ENCODE results near the gene SLC66A1.

SLC66A1 gene

DNA sequence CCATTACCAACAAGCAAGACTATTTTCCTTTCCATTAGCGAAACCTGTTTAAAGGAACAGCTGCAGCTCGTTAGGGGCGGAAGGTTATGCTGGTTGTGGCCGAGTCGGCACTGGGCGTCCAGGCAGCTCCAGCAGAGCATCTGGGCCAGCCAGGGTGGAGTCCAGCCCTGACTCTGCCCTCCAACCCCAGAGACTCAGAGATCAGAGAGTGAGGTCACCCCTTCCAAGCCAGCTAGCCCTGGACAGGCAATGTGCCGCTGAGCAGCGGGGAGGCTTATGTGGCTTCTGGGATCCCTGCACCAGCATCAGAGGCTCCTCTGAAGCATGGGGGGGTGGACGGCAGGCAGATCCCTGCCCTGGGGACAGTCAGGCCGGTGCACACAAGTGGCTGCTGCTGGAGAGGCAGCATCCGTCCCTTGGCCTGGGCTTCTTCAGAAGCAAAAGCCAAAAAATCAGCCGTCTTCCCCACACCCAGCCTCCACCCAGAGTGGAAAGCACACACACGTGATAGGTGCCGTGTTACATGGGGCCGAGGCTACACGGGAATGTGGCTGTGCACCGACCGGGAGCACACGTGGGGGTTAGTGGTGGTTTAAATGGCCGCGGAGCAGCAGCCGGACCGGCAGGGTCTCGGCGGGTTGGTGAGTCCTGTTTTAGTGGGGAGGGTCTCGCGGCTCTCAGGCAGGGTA, 30.1 kb downstream of the SLC66A1 start:
- Histone ChIP-seq H3K27me3 (ENCODE audit: control insufficient read depth in 2 of 2, insufficient read depth in 2 of 2, low read length in 2 of 2) (no peaks in the 10 kb centered on the region), H3K9me3 (ENCODE audit: control insufficient read depth in 2 of 2, low read length in 2 of 2) (no peaks in the 10 kb centered on the region), H3K36me3 (ENCODE audit: control insufficient read depth in 2 of 2, insufficient read depth in 2 of 2, low read length in 2 of 2) (peaks cover 38 to 59% of the 10 kb centered on the region in 2 donors), H3K4me1 (ENCODE audit: control insufficient read depth in 2 of 2, insufficient read depth in 2 of 2, low read length in 2 of 2) (peaks cover 0 to 3% of the 10 kb centered on the region in 2 donors), H3K4me3 (ENCODE audit: low read length in 2 of 2) (no peak overlapping the region), H3K27ac (ENCODE audit: low read depth in 2 of 2, low read length in 2 of 2) (no peak overlapping the region), H3K9ac (ENCODE audit: low read depth in 1 of 2, low read length in 2 of 2) (no peak overlapping the region)

GRCh38 chr1:19342894-19343616, 30.9 kb downstream of the SLC66A1 start:
- Histone ChIP-seq H3K9ac (ENCODE audit: low read depth in 1 of 2, low read length in 2 of 2) (no peak overlapping the region), H3K9me3 (ENCODE audit: control insufficient read depth in 2 of 2, low read length in 2 of 2) (no peaks in the 10 kb centered on the region), H3K4me3 (ENCODE audit: low read length in 2 of 2) (no peak overlapping the region), H3K4me1 (ENCODE audit: control insufficient read depth in 2 of 2, insufficient read depth in 2 of 2, low read length in 2 of 2) (peaks cover 0 to 3% of the 10 kb centered on the region in 2 donors), H3K27me3 (ENCODE audit: control insufficient read depth in 2 of 2, insufficient read depth in 2 of 2, low read length in 2 of 2) (no peaks in the 10 kb centered on the region), H3K36me3 (ENCODE audit: control insufficient read depth in 2 of 2, insufficient read depth in 2 of 2, low read length in 2 of 2) (peaks cover 41 to 62% of the 10 kb centered on the region in 2 donors), H3K27ac (ENCODE audit: low read depth in 2 of 2, low read length in 2 of 2) (no peak overlapping the region)

- Histone ChIP-seq H3K9ac (ENCODE audit: low read depth in 1 of 2, low read length in 2 of 2) (no peak overlapping the region), H3K36me3 (ENCODE audit: control insufficient read depth in 2 of 2, insufficient read depth in 2 of 2, low read length in 2 of 2) (peaks cover 39 to 60% of the 10 kb centered on the region in 2 donors), H3K9me3 (ENCODE audit: control insufficient read depth in 2 of 2, low read length in 2 of 2) (no peaks in the 10 kb centered on the region), H3K4me1 (ENCODE audit: control insufficient read depth in 2 of 2, insufficient read depth in 2 of 2, low read length in 2 of 2) (peaks cover 0 to 3% of the 10 kb centered on the region in 2 donors), H3K4me3 (ENCODE audit: low read length in 2 of 2) (no peak overlapping the region), H3K27ac (ENCODE audit: low read depth in 2 of 2, low read length in 2 of 2) (no peak overlapping the region), H3K27me3 (ENCODE audit: control insufficient read depth in 2 of 2, insufficient read depth in 2 of 2, low read length in 2 of 2) (no peaks in the 10 kb centered on the region)
Observed at GRCh38 chr1:19343617-19344350, 31.7 kb downstream of the SLC66A1 start.

- Histone ChIP-seq H3K36me3 (ENCODE audit: control insufficient read depth in 2 of 2, insufficient read depth in 2 of 2, low read length in 2 of 2) (peaks cover 42 to 61% of the 10 kb centered on the region in 2 donors), H3K27me3 (ENCODE audit: control insufficient read depth in 2 of 2, insufficient read depth in 2 of 2, low read length in 2 of 2) (no peaks in the 10 kb centered on the region), H3K4me1 (ENCODE audit: control insufficient read depth in 2 of 2, insufficient read depth in 2 of 2, low read length in 2 of 2) (peaks cover 0 to 4% of the 10 kb centered on the region in 2 donors), H3K27ac (ENCODE audit: low read depth in 2 of 2, low read length in 2 of 2) (no peak overlapping the region), H3K4me3 (ENCODE audit: low read length in 2 of 2) (no peak overlapping the region), H3K9me3 (ENCODE audit: control insufficient read depth in 2 of 2, low read length in 2 of 2) (no peaks in the 10 kb centered on the region), H3K9ac (ENCODE audit: low read depth in 1 of 2, low read length in 2 of 2) (no peak overlapping the region)
Observed at GRCh38 chr1:19344372-19344810, 32.3 kb downstream of the SLC66A1 start.

DNA sequence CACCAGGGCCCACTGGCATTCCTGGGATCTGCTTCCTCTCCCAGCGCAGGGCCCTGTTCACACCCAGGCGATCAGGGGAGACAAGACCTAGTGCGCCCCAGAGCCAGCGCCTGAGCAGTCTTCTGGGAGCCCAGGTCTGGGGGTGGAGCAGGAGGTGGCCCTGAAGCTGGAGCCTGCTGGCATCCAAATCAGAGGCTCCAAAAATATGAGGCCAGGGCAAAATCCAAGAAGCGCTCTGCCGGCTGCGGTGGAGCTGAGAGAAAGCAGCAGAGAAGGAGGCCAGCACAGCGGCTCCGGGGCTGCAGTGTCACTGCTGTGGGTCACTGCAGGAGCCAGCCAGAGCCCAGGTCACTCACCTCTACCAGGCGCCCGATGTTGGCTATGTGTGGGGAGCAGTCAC, 32.7 kb downstream of the SLC66A1 start:
- no peak overlapping the region for H3K27ac ChIP-seq (ENCODE audit: low read depth in 2 of 2, low read length in 2 of 2)
- no peaks in the 10 kb centered on the region for H3K27me3 ChIP-seq (ENCODE audit: control insufficient read depth in 2 of 2, insufficient read depth in 2 of 2, low read length in 2 of 2)
- no peaks in the 10 kb centered on the region for H3K9me3 ChIP-seq (ENCODE audit: control insufficient read depth in 2 of 2, low read length in 2 of 2)
- H3K4me3 ChIP-seq (ENCODE audit: low read length in 2 of 2) = no peak overlapping the region
- H3K4me1 ChIP-seq (ENCODE audit: control insufficient read depth in 2 of 2, insufficient read depth in 2 of 2, low read length in 2 of 2) = peaks cover 0 to 5% of the 10 kb centered on the region in 2 donors
- peaks cover 42 to 61% of the 10 kb centered on the region in 2 donors for H3K36me3 ChIP-seq (ENCODE audit: control insufficient read depth in 2 of 2, insufficient read depth in 2 of 2, low read length in 2 of 2)
- no peak overlapping the region for H3K9ac ChIP-seq (ENCODE audit: low read depth in 1 of 2, low read length in 2 of 2)

- Histone ChIP-seq H3K9ac (ENCODE audit: low read depth in 1 of 2, low read length in 2 of 2) (no peak overlapping the region), H3K27ac (ENCODE audit: low read depth in 2 of 2, low read length in 2 of 2) (no peak overlapping the region), H3K36me3 (ENCODE audit: control insufficient read depth in 2 of 2, insufficient read depth in 2 of 2, low read length in 2 of 2) (peaks cover 43 to 61% of the 10 kb centered on the region in 2 donors)
Observed at GRCh38 chr1:19345391-19345790, 33.3 kb downstream of the SLC66A1 start.

GRCh38 chr1:19346026-19346425, 33.9 kb downstream of the SLC66A1 start:
- Histone ChIP-seq H3K27ac (ENCODE audit: low read depth in 2 of 2, low read length in 2 of 2) (no peak overlapping the region), H3K27me3 (ENCODE audit: control insufficient read depth in 2 of 2, insufficient read depth in 2 of 2, low read length in 2 of 2) (no peaks in the 10 kb centered on the region), H3K9me3 (ENCODE audit: control insufficient read depth in 2 of 2, low read length in 2 of 2) (no peaks in the 10 kb centered on the region), H3K4me1 (ENCODE audit: control insufficient read depth in 2 of 2, insufficient read depth in 2 of 2, low read length in 2 of 2) (peaks cover 0 to 5% of the 10 kb centered on the region in 2 donors), H3K9ac (ENCODE audit: low read depth in 1 of 2, low read length in 2 of 2) (no peak overlapping the region), H3K4me3 (ENCODE audit: low read length in 2 of 2) (no peak overlapping the region), H3K36me3 (ENCODE audit: control insufficient read depth in 2 of 2, insufficient read depth in 2 of 2, low read length in 2 of 2) (peaks cover 43 to 58% of the 10 kb centered on the region in 2 donors)

More at GRCh38 chr1:19345391-19345790, 33.3 kb downstream of the SLC66A1 start:
- Histone ChIP-seq H3K4me3 (ENCODE audit: low read length in 2 of 2) (no peak overlapping the region), H3K4me1 (ENCODE audit: control insufficient read depth in 2 of 2, insufficient read depth in 2 of 2, low read length in 2 of 2) (peaks cover 0 to 5% of the 10 kb centered on the region in 2 donors), H3K9me3 (ENCODE audit: control insufficient read depth in 2 of 2, low read length in 2 of 2) (no peaks in the 10 kb centered on the region), H3K27me3 (ENCODE audit: control insufficient read depth in 2 of 2, insufficient read depth in 2 of 2, low read length in 2 of 2) (no peaks in the 10 kb centered on the region)

GRCh38 chr1:19347533-19348172, 35.5 kb downstream of the SLC66A1 start:
- no peak overlapping the region for H3K4me3 ChIP-seq (ENCODE audit: low read length in 2 of 2)
- peaks cover 47 to 59% of the 10 kb centered on the region in 2 donors for H3K36me3 ChIP-seq (ENCODE audit: control insufficient read depth in 2 of 2, insufficient read depth in 2 of 2, low read length in 2 of 2)
- no peak overlapping the region for H3K27ac ChIP-seq (ENCODE audit: low read depth in 2 of 2, low read length in 2 of 2)
- no peaks in the 10 kb centered on the region for H3K27me3 ChIP-seq (ENCODE audit: control insufficient read depth in 2 of 2, insufficient read depth in 2 of 2, low read length in 2 of 2)
- no peaks in the 10 kb centered on the region for H3K9me3 ChIP-seq (ENCODE audit: control insufficient read depth in 2 of 2, low read length in 2 of 2)
- H3K9ac ChIP-seq (ENCODE audit: low read depth in 1 of 2, low read length in 2 of 2) = no peak overlapping the region
- peaks cover 0 to 2% of the 10 kb centered on the region in 2 donors for H3K4me1 ChIP-seq (ENCODE audit: control insufficient read depth in 2 of 2, insufficient read depth in 2 of 2, low read length in 2 of 2)

DNA sequence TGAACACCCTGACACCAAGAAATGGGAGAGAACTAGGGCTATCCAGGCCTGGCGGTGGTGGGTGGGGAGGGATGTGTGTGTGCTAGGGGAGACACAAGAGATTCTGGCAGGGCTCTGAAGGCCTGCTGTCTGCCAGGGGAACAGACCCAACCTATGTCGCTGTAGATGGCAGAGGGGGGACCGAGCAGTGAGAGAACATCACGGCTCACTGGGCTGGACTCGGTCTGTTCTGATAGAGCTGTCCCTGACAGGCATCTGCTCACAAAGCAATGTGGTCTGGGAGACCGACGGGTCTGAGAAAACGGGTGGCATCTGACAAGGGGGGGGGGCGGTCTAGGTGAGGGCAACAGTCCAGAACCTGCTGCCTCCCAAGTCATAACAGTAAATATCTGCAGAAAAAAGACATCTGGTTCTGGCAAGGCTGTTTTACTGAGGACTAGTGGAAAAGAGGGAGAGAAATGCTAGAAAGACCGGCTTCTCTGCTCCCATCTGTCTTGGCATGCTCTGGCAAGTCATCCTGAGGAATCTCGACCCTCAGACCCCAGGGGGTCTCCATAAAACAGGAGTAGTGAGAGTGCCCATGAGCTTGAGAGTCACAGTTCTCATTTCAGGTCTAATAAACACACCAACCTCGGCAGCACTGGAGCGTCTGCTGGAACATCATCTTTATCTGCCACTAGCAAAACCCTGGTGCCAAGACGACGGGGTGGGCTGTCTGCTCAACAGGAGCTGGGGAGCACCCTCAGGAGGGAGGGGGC, 36.5 kb downstream of the SLC66A1 start:
- Histone ChIP-seq H3K4me1 (ENCODE audit: control insufficient read depth in 2 of 2, insufficient read depth in 2 of 2, low read length in 2 of 2) (peaks cover 0 to 2% of the 10 kb centered on the region in 2 donors), H3K27ac (ENCODE audit: low read depth in 2 of 2, low read length in 2 of 2) (no peak overlapping the region), H3K36me3 (ENCODE audit: control insufficient read depth in 2 of 2, insufficient read depth in 2 of 2, low read length in 2 of 2) (peaks cover 45 to 55% of the 10 kb centered on the region in 2 donors), H3K9me3 (ENCODE audit: control insufficient read depth in 2 of 2, low read length in 2 of 2) (no peaks in the 10 kb centered on the region), H3K27me3 (ENCODE audit: control insufficient read depth in 2 of 2, insufficient read depth in 2 of 2, low read length in 2 of 2) (no peaks in the 10 kb centered on the region), H3K4me3 (ENCODE audit: low read length in 2 of 2) (no peak overlapping the region), H3K9ac (ENCODE audit: low read depth in 1 of 2, low read length in 2 of 2) (no peak overlapping the region)
